22Rv1 (cell line): ENCODE measurements around the gene ITGA8.

Source experiments
- ZFX ChIP-seq: fragments of 450-650 bp; IDR thresholded peaks from 2 replicates; pipeline ENCODE4 v1.6.1; 2017; ENCODE audit warnings: antibody characterized with exemption, borderline replicate concordance
- TF ChIP-seq, protein P1 (sequence below): fragments of 450-650 bp; IDR thresholded peaks from 2 replicates; pipeline ENCODE4 v1.5.1; 2017; ENCODE audit warnings: mild to moderate bottlenecking

DNA sequence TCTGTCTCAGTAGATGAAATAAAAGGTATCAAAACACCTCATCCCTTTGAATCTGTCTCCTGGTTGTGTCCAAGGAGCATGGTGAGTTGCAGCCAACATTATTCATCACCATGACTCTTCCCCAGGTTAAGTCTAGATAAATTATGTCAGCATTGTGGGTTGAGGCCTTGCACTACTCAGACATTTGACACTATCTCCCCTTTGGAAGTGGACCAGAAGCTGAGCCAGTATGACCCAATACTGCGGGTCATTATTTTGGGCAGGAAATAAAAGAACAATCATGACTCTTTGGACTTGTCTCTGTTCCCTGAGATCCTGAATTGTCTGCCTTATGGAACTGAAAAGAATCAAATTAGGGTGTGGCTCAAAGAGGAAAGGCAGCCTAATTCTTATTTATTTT lies 180.5 kb downstream of the ITGA8 start:
- TF ChIP-seq, protein P1, sequence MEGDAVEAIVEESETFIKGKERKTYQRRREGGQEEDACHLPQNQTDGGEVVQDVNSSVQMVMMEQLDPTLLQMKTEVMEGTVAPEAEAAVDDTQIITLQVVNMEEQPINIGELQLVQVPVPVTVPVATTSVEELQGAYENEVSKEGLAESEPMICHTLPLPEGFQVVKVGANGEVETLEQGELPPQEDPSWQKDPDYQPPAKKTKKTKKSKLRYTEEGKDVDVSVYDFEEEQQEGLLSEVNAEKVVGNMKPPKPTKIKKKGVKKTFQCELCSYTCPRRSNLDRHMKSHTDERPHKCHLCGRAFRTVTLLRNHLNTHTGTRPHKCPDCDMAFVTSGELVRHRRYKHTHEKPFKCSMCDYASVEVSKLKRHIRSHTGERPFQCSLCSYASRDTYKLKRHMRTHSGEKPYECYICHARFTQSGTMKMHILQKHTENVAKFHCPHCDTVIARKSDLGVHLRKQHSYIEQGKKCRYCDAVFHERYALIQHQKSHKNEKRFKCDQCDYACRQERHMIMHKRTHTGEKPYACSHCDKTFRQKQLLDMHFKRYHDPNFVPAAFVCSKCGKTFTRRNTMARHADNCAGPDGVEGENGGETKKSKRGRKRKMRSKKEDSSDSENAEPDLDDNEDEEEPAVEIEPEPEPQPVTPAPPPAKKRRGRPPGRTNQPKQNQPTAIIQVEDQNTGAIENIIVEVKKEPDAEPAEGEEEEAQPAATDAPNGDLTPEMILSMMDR: no peak
- no peak for TF ChIP-seq ZFX
